Thyroid gland (tissue), 4 donors: ENCODE data around the gene TAOK1. TPM values are rescaled to one million over a fixed set of nuclear protein-coding genes. Genes with fewer than 3 reads are reported as not detected.

Experiments
- DNase-seq, 2 donors: peaks; one replicate each; pipeline ENCODE4 v3.0.0-alpha.2; 2019
- H3K27ac ChIP-seq, 3 donors: fragments of 200-600 bp; sonication (generic); 1 replicate in 2 of 3; 2 replicates in 1 of 3; pipeline ENCODE4 v1.5.1; 2016 to 2019; ENCODE audit warnings: mild to moderate bottlenecking in 1 of 3, moderate library complexity in 1 of 3
- H3K27me3 ChIP-seq: fragments of 200-600 bp; sonication (generic); one replicate; pipeline ENCODE4 v1.5.1; 2019
- H3K36me3 ChIP-seq, 2 donors: fragments of 200-600 bp; sonication (generic); one replicate each; pipeline ENCODE4 v1.5.1; 2016 to 2019
- H3K4me1 ChIP-seq, 2 donors: fragments of 200-600 bp; sonication (generic); one replicate each; pipeline ENCODE4 v1.5.1; 2017 to 2019
- H3K4me3 ChIP-seq, 3 donors: fragments of 200-600 bp; sonication (generic); replicated peaks in 1 of 3; 1 replicate in 2 of 3; 2 replicates in 1 of 3; pipeline ENCODE4 v1.5.1; 2016; ENCODE audit warnings: mild to moderate bottlenecking in 1 of 3
- H3K9me3 ChIP-seq: fragments of 200-600 bp; sonication (generic); one replicate; pipeline ENCODE4 v1.5.1; 2017
- CTCF ChIP-seq, 6 experiments: fragments of 200-600 bp in 3 of 6; fragments of 450-650 bp in 3 of 6; sonication (generic) in 3 of 6; IDR thresholded peaks; one replicate each; pipeline ENCODE4 v1.5.1; 2016 to 2019; ENCODE audit warnings: antibody characterized with exemption in 6 of 6, mild to moderate bottlenecking in 2 of 6, inconsistent platforms in 1 of 6, moderate library complexity in 1 of 6
- POLR2A ChIP-seq, 2 donors: fragments of 450-650 bp; IDR thresholded peaks; one replicate each; pipeline ENCODE4 v1.6.1; 2017; ENCODE audit warnings: antibody characterized with exemption in 2 of 2, mild to moderate bottlenecking in 2 of 2, moderate library complexity in 1 of 2
- WGBS, 2 donors: methylation state at CpG; one replicate each; pipeline ENCODE4 v1.1.5; 2017; 5-methylcytosine and 5-hydroxymethylcytosine counted together
- intact Hi-C: fragments of 100-400 bp; cut with DNase I; formaldehyde crosslinking; loops from one replicate; pipeline ENCODE4 v1.15.1; 2023
- total RNA-seq, 4 donors: library from RNA; depleted of rRNA; stranded (reverse); fragments of >200 nt; gene quantifications; one replicate each; pipeline ENCODE4 v1.2.3, GENCODE V29; 2016

The TAOK1 gene
- total RNA-seq, 4 donors from 2014 or later = 62.9 to 87.5 (median 68.8) TPM

GRCh38 chr17:29396066-29396465 lies 5.9 kb downstream of the TAOK1 start:
- H3K4me3 ChIP-seq = no peak overlapping the region
- TF ChIP-seq CTCF (IDR thresholded peaks at IDR 0.05) (no peak), POLR2A (IDR thresholded peaks at IDR 0.05) (no peak)
- no peak for DNase-seq
- intact Hi-C loops = no loop called here
- H3K27me3 ChIP-seq = no peaks in the 10 kb centered on the region
- H3K27ac ChIP-seq = no peak overlapping the region
- H3K4me1 ChIP-seq = peaks cover 8 to 19% of the 10 kb centered on the region in 2 donors
- WGBS, 2 donors = 78 to 83% methylated on average over 2 of the region's 2 CpGs
- H3K9me3 ChIP-seq = no peaks in the 10 kb centered on the region
- no peaks in the 10 kb centered on the region for H3K36me3 ChIP-seq

GRCh38 chr17:29399634-29400033 lies 9.5 kb downstream of the TAOK1 start:
- no peak for DNase-seq
- H3K4me3 ChIP-seq = no peak overlapping the region
- intact Hi-C loops = no loop called here
- H3K27ac ChIP-seq = no peak overlapping the region
- H3K4me1 ChIP-seq = peaks cover 0 to 6% of the 10 kb centered on the region in 2 donors
- no peaks in the 10 kb centered on the region for H3K9me3 ChIP-seq
- WGBS, 2 donors = 95 to 99% methylated on average over 4 of the region's 4 CpGs
- no peaks in the 10 kb centered on the region for H3K36me3 ChIP-seq
- no peaks in the 10 kb centered on the region for H3K27me3 ChIP-seq
- no peak for TF ChIP-seq CTCF (IDR thresholded peaks at IDR 0.05)
- TF ChIP-seq POLR2A (IDR thresholded peaks at IDR 0.05) = no peak

- 96 to 100% methylated on average over 4 of the region's 4 CpGs for WGBS, 2 donors
- no peak overlapping the region for H3K27ac ChIP-seq
- no peaks in the 10 kb centered on the region for H3K27me3 ChIP-seq
- TF ChIP-seq POLR2A (IDR thresholded peaks at IDR 0.05) (no peak), CTCF (IDR thresholded peaks at IDR 0.05) (no peak)
- DNase-seq = no peak
- no peak overlapping the region for H3K4me3 ChIP-seq
- intact Hi-C loops = no loop called here
- peaks cover 0 to 6% of the 10 kb centered on the region in 2 donors for H3K4me1 ChIP-seq
- no peaks in the 10 kb centered on the region for H3K9me3 ChIP-seq
- no peaks in the 10 kb centered on the region for H3K36me3 ChIP-seq
Measured at GRCh38 chr17:29400818-29401217, 10.7 kb downstream of the TAOK1 start.

DNA sequence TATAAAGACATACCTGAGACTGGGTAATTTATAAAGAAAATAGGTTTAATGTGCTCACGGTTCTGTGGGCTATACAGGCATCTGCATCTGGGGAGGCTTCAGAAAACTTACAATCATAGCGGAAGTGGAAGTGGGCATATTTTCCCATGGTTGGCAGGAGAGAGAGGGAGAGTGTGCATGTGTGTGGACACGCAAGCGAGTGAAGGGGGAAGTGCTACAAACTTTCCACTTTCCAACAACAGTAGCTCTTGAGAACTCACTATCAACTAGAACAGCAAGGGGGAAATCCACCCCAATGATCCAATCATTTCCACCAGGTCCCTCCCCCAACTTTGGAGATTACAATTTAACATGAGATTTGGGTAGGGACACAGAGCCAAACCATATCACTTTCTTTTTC lies 11.1 kb downstream of the TAOK1 start:
- TF ChIP-seq CTCF (IDR thresholded peaks at IDR 0.05) (no peak), POLR2A (IDR thresholded peaks at IDR 0.05) (no peak)
- intact Hi-C loops = no loop called here
- Histone ChIP-seq H3K36me3 (no peaks in the 10 kb centered on the region), H3K4me3 (no peak overlapping the region), H3K27me3 (no peaks in the 10 kb centered on the region), H3K27ac (no peak overlapping the region), H3K4me1 (peaks cover 0 to 6% of the 10 kb centered on the region in 2 donors), H3K9me3 (no peaks in the 10 kb centered on the region)
- DNase-seq = no peak
- 83 to 92% methylated on average over 4 of the region's 4 CpGs for WGBS, 2 donors

- H3K9me3 ChIP-seq = no peaks in the 10 kb centered on the region
- no peaks in the 10 kb centered on the region for H3K27me3 ChIP-seq
- H3K36me3 ChIP-seq = no peaks in the 10 kb centered on the region
- intact Hi-C loops = no loop called here
- H3K4me3 ChIP-seq = no peak overlapping the region
- TF ChIP-seq CTCF (IDR thresholded peaks at IDR 0.05) = no peak
- no peak for TF ChIP-seq POLR2A (IDR thresholded peaks at IDR 0.05)
- no peak overlapping the region for H3K27ac ChIP-seq
- H3K4me1 ChIP-seq = peaks cover 3 to 11% of the 10 kb centered on the region in 2 donors
- whole genome bisulfite sequencing, 2 donors = 91 to 96% methylated on average over 2 of the region's 2 CpGs
- DNase-seq = no peak
Measured at GRCh38 chr17:29407856-29408255, 17.7 kb downstream of the TAOK1 start.
